Suprapubic skin (tissue), 4 donors: ENCODE results near the gene IFT20. TPM values are rescaled to one million over a fixed set of nuclear protein-coding genes. Genes with fewer than 3 reads are reported as not detected.

ENCODE experiments used
- DNase-seq, 2 donors: peaks; one replicate each; pipeline ENCODE4 v3.0.0-alpha.2; 2019; ENCODE audit warnings: low spot score in 2 of 2
- H3K27ac ChIP-seq: fragments of 200-600 bp; sonication (generic); one replicate; pipeline ENCODE4 v1.5.1; 2019
- H3K27me3 ChIP-seq: fragments of 200-600 bp; sonication (generic); one replicate; pipeline ENCODE4 v1.5.1; 2019
- H3K36me3 ChIP-seq: fragments of 200-600 bp; sonication (generic); one replicate; pipeline ENCODE4 v1.5.1; 2019
- H3K4me1 ChIP-seq: fragments of 200-600 bp; sonication (generic); one replicate; pipeline ENCODE4 v1.5.1; 2019
- H3K4me3 ChIP-seq: fragments of 200-600 bp; sonication (generic); one replicate; pipeline ENCODE4 v1.5.1; 2019; ENCODE audit warnings: mild to moderate bottlenecking
- H3K9me3 ChIP-seq: fragments of 200-600 bp; sonication (generic); one replicate; pipeline ENCODE4 v1.5.1; 2019
- EP300 ChIP-seq: sonication (generic); formaldehyde crosslinking; IDR thresholded peaks from one replicate; pipeline ENCODE4 v1.6.1; 2017; ENCODE audit warnings: antibody characterized with exemption
- POLR2A ChIP-seq, 2 donors: fragments of 450-650 bp; IDR thresholded peaks; one replicate each; pipeline ENCODE4 v1.6.1; 2017; ENCODE audit warnings: antibody characterized with exemption in 2 of 2, mild to moderate bottlenecking in 2 of 2, moderate library complexity in 2 of 2
- POLR2AphosphoS5 ChIP-seq, 3 donors: sonication (generic); formaldehyde crosslinking; IDR thresholded peaks; one replicate each; pipeline ENCODE4 v1.6.1; 2017; ENCODE audit warnings: antibody characterized with exemption in 3 of 3
- WGBS: methylation state at CpG from one replicate; pipeline ENCODE4 v1.1.5; 2018; 5-methylcytosine and 5-hydroxymethylcytosine counted together
- total RNA-seq, 4 donors: library from RNA; depleted of rRNA; stranded (reverse); fragments of >200 nt; gene quantifications; one replicate each; pipeline ENCODE4 v1.1.0, GENCODE V29; 2016
- TF ChIP-seq, protein P1 (sequence below), 2 donors: fragments of 200-600 bp in 1 of 2; fragments of 450-650 bp in 1 of 2; sonication (generic) in 1 of 2; IDR thresholded peaks; one replicate each; pipeline ENCODE4 v1.5.1; 2016 to 2019; ENCODE audit warnings: antibody characterized with exemption in 2 of 2, mild to moderate bottlenecking in 1 of 2, moderate library complexity in 1 of 2

The IFT20 gene
- total RNA-seq, 4 donors from 2014 or later = 31.5 to 52.1 (median 32.9) TPM

DNA sequence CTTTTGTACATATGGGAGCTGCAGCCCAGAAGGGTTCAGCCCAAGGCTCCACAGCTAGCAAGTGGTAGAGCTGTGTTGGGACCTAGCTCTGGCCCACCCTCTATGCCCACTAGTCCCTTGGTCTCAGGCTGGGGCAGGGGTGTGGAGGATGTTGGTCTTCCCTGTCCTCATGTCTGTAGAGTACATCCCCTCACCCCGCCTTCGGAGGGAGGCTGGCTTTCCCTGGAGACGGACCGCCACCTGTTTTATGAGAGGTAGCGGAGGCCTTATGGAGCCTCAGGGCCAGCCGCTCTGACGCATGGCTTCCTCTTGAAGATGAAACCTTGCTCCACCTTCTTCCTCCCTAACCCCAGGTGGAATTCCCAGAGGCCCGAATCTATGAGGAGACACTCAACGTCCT, 8.7 kb upstream of the IFT20 start:
- H3K36me3 ChIP-seq = peaks cover 93% of the 10 kb centered on the region

GRCh38 chr17:28343491-28343932, 8.2 kb upstream of the IFT20 start:
- Histone ChIP-seq H3K36me3 (peaks cover 88% of the 10 kb centered on the region), H3K4me3 (no peak overlapping the region), H3K4me1 (peaks cover 13% of the 10 kb centered on the region), H3K9me3 (no peaks in the 10 kb centered on the region), H3K27ac (no peak overlapping the region), H3K27me3 (no peaks in the 10 kb centered on the region)
- TF ChIP-seq, protein P1, sequence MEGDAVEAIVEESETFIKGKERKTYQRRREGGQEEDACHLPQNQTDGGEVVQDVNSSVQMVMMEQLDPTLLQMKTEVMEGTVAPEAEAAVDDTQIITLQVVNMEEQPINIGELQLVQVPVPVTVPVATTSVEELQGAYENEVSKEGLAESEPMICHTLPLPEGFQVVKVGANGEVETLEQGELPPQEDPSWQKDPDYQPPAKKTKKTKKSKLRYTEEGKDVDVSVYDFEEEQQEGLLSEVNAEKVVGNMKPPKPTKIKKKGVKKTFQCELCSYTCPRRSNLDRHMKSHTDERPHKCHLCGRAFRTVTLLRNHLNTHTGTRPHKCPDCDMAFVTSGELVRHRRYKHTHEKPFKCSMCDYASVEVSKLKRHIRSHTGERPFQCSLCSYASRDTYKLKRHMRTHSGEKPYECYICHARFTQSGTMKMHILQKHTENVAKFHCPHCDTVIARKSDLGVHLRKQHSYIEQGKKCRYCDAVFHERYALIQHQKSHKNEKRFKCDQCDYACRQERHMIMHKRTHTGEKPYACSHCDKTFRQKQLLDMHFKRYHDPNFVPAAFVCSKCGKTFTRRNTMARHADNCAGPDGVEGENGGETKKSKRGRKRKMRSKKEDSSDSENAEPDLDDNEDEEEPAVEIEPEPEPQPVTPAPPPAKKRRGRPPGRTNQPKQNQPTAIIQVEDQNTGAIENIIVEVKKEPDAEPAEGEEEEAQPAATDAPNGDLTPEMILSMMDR (IDR thresholded peaks at IDR 0.05) = no peak
- TF ChIP-seq POLR2AphosphoS5 (IDR thresholded peaks at IDR 0.05) (no peak), POLR2A (IDR thresholded peaks at IDR 0.05) (no peak), EP300 (no peak)
- no peak for DNase-seq
- WGBS = 83% methylated on average over 1 of the region's 10 CpGs

More for the DNA sequence above, 8.7 kb upstream of the IFT20 start:
- Histone ChIP-seq H3K27me3 (no peaks in the 10 kb centered on the region), H3K27ac (no peak overlapping the region), H3K4me1 (peaks cover 11% of the 10 kb centered on the region), H3K9me3 (no peaks in the 10 kb centered on the region), H3K4me3 (no peak overlapping the region)
- 85% methylated on average over 5 of the region's 9 CpGs for WGBS
- TF ChIP-seq POLR2AphosphoS5 (IDR thresholded peaks at IDR 0.05) (no peak), EP300 (no peak), POLR2A (IDR thresholded peaks at IDR 0.05) (no peak)
- TF ChIP-seq, protein P1 (IDR thresholded peaks at IDR 0.05) = no peak
- no peak for DNase-seq

DNA sequence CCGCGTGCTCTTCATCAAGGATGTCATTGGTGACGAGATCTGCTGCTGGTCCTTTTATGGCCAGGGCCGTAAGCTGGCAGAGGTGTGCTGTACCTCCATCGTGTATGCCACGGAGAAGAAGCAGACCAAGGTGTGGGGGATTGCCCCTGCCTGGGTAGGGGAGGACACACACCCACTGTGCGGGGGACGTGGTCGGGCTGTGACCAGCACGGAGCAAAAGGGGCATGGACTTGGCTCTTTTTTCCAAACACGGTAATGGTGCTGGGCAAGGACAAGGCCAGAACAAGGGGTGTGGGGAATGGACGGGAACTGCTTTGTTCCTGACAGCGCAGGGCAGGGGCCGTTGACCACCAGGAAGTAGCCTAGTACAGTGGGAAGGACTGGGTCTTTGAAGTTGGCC, 7.0 kb upstream of the IFT20 start:
- Histone ChIP-seq H3K27ac (no peak overlapping the region), H3K9me3 (no peaks in the 10 kb centered on the region), H3K4me3 (no peak overlapping the region), H3K4me1 (peaks cover 20% of the 10 kb centered on the region), H3K36me3 (peaks cover 76% of the 10 kb centered on the region), H3K27me3 (no peaks in the 10 kb centered on the region)
- TF ChIP-seq POLR2A (IDR thresholded peaks at IDR 0.05) (no peak), EP300 (no peak), POLR2AphosphoS5 (IDR thresholded peaks at IDR 0.05) (no peak)
- TF ChIP-seq, protein P1 (IDR thresholded peaks at IDR 0.05) = no peak
- WGBS = 92% methylated on average over 14 of the region's 14 CpGs
- DNase-seq = no peak

- Histone ChIP-seq H3K4me1 (peaks cover 22% of the 10 kb centered on the region), H3K27me3 (no peaks in the 10 kb centered on the region), H3K27ac (no peak overlapping the region), H3K9me3 (no peaks in the 10 kb centered on the region), H3K36me3 (peaks cover 68% of the 10 kb centered on the region), H3K4me3 (no peak overlapping the region)
- TF ChIP-seq POLR2AphosphoS5 (IDR thresholded peaks at IDR 0.05) (no peak), POLR2A (IDR thresholded peaks at IDR 0.05) (no peak), EP300 (no peak)
- TF ChIP-seq, protein P1 (IDR thresholded peaks at IDR 0.05) = no peak
- no peak for DNase-seq
- 90% methylated on average over 10 of the region's 11 CpGs for WGBS
These were observed 6.2 kb upstream of the IFT20 start for GRCh38 chr17:28341516-28341915.

GRCh38 chr17:28340374-28340773, 5.1 kb upstream of the IFT20 start:
- WGBS = 71% methylated on average over 6 of the region's 6 CpGs
- no peak overlapping the region for H3K27ac ChIP-seq
- H3K4me1 ChIP-seq = peaks cover 26% of the 10 kb centered on the region
- TF ChIP-seq POLR2A (IDR thresholded peaks at IDR 0.05) (no peak), EP300 (no peak), POLR2AphosphoS5 (IDR thresholded peaks at IDR 0.05) (no peak)
- TF ChIP-seq, protein P1 (IDR thresholded peaks at IDR 0.05) = no peak
- no peaks in the 10 kb centered on the region for H3K9me3 ChIP-seq
- peaks cover 57% of the 10 kb centered on the region for H3K36me3 ChIP-seq
- no peak for DNase-seq
- H3K27me3 ChIP-seq = no peaks in the 10 kb centered on the region
- H3K4me3 ChIP-seq = no peak overlapping the region
